GM19240 (cell line): Measurements from ENCODE around the gene TOMM7.
A peak's percentile ranks its signal among the peaks of the same experiment; 100 is the strongest.
"Not testable (repeated sequence)": the region's sequence is repeated elsewhere in the genome, so short reads cannot be mapped to it uniquely, and the experiment has no call there.

Experiments used
- DNase-seq: peaks from one replicate; pipeline ENCODE4 v3.0.0; 2011; ENCODE audit warnings: low spot score; ENCODE audit not compliant: insufficient read length

The TOMM7 gene

DNA sequence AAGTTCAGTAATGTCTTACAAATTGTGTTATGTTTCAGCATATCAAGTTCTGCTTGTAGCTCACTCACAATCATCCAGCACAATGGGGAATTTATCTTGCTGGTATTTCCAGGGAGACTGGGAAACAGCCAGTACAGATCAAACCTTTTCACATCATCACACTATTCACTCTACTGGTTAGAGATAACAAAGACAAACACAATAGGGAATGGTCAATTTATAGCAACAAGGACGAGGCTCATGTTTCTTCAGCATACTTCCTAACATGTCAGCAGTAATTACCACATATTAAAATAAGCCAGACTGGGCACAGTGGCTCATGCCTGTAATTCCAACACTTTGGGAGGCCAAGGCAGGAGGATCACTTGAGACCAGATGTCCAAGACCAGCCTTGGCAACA is 38.3 kb downstream of the TOMM7 start:
- no peak for DNase-seq

DNA sequence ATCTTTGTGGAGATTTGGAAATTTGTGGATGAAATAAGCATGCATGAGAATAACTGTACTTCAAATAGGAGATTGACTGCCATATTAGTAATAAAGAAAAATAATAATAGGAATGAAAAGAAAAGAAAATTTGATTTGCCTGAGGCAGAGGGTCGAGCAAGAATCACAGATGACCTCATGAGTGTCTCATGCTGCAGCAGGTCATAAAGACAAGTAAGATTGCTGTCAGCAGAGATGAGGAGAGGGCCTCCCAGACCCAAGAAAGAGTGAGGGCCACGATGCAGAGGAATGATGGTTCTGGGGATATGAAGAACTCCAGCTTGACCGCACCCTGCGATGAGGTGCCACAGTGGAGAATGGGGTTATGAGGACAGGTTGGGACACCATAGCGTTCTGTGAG is 39.2 kb downstream of the TOMM7 start:
- DNase-seq = no peak

DNA sequence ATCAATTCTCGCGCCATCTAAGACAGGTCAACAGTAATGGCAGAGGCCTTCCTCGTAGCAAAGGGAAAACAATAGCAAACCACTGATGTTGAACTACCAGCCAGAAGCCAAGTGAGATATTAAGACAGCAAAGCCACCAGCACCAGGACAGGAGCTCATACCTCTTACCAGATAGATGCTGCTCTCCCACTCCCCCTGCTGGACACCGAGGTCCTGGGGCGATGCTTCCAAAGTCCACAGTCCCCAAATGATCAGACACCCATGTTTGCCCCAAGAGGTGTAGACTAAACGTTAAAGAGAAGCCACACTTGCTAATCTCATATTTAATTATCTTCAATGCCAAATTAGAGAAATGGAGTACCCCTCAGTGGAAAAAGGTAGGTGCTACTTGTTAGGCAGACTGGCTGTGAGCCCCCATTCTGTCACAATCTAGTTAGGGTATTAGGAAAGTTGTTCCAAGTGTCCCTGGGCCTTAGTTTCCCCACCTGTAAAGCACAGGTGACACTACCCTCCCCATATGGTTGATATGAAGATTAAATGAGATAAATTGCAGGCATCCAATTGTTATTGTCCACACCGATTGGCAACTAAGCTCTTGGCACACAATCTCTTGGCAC is 39.9 kb downstream of the TOMM7 start:
- DNase-seq = peak; percentile 64

DNA sequence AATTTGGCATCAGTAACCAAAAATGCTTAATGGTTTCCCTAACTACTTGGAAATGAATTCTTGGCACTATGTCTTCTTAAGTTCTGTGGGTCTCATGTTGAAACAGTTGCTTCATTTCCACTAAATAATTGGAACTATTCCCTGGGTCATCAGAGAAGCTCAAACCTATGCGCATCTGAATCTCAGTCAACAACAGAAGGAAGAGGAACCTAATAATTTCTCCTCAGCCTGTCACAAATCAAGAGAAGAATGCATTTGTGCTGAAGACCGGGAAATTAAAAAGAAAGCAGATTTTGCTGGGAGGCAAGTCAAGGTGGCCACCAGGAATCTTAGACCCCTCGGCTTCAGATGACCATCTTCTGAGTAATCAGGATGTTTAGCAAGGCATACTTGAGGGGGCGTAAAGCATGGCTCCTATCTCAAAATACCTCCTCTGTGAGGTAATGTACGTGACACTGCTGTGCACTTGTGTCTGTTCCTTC is 41.4 kb downstream of the TOMM7 start:
- DNase-seq = no peak

DNA sequence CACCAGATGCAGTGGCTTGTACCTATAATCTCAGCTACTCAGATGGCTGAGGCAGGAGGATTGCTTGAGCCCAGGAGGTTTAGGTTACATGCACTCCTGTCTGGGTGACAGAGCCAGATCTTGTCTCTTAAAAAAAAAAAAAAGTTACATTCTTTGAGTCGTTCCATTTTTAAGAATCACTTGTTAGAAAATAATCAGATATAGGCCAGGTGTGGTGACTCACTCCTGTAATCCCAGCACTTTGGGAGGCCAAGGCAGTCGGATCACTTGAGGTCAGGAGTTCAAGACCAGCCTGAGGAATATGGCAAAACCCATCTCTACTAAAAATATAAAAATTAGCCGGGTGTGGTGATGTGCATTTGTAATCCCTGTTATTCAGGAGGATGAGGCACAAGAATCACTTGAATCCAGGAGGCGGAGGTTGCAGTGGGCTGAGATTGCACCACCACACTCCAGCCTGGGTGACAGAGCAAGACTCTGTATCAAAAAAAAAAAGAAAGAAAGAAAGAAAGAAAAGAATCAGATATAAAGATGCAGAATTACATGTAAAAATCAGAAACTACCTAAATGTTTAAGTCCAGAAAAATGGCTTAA is 42.8 kb downstream of the TOMM7 start:
- DNase-seq = not testable (repeated sequence)

DNA sequence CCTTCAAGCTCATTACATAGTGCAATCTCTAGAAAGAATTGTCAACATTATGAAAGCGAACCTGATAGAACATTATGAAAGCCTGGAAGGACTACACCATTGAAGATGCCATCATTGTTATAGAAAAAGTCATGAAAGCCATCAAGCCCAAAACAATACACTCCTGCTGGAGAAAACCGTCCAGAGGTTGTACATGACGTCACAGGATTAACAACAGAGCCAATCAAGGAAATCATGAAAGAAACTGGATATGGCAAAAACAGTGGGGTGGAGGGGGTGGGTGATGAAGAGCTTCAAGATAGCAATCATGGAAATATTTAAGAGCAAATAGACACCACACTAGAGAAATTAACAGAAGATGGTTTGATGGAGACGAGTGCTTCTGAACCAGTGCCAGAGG is 45.7 kb downstream of the TOMM7 start:
- DNase-seq = no peak

DNA sequence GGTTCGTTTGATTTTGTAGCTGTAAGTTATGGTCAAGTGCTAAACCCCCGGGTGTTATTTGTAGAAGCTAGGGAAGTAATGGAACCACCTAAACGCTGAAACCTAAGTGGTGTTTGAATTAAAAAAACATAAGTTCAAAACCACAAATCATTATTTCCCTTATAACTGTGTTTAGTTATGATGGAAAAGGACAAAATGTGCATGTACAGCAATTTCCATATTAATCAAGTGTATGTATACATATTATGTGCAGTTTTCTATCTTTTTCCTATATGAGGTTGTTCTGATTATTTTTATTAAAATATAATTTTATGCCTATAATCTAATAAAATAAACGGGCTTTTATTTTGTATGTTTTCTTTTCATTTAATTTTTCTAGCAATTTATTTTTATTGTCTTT is 49.8 kb downstream of the TOMM7 start:
- no peak for DNase-seq

DNA sequence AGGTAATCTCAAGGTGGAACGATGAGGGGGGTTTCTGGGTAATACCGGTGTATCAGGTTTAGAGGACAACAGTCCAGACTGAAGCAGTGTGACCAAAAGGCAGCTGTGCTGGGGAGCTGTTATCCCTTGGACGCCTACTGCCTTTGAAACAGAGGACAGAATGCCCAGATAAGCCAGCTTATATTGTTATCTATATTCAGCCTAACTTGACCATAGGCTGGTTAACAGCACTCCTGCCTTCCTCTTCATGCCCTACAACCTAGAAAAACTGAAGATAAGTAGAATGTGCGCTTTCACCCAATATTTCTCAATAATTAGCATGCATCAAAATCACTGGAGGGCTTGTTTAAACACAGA is 50.8 kb downstream of the TOMM7 start:
- DNase-seq = no peak

DNA sequence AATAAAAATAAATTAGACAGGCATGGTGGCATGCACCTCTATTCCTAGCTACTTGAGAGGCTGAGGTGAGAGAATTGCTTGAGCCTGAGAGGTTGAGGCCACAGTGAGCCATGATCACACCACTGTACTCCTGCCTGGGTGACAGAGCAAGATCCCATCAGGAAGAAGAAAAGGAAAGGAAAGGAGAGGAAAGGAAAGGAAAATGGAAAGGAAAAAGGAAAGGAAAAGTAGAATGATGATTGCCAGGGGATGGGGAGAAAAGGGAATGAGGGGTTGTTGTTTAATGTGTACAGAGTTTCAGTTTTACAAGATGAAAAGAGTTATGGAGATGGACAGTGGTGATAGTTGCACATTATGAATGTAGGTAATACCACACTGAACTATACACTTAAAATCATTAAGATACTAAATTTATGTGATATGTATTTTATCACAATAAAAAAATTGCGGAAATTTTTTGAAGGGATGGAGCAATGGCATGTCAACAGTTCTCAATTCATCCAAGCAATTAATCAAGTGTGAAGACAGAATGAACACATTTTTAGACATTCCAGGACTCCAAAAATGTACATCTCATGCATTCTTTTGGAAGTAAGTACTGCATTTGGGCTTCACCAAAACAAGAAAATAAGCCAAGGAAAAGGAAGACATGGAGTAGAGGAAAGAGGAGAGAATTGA is 51.3 kb downstream of the TOMM7 start:
- DNase-seq = no peak

DNA sequence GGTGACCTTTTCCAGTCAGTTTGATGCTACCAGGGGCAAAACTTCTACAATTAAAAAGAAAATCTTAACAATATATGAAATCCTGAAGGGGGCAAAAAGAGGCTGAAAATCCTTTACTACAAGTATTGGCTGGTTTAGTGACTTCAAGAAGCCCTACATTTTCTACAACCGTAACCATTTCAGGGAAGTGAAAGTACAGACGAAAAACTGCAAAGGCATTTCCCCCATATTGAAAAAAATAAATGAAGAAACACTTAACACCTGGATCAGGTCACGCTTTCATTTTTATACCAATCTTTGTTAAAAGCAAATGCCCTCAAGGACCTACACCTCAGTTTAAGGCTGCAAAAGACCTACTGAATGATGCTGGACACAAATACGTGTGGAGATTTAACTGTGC is 57.0 kb downstream of the TOMM7 start:
- DNase-seq = peak; percentile 16
